NCI-H1436 (cell line): ENCODE data around the gene BSPH1.
"Not testable (repeated sequence)": the region's sequence is repeated elsewhere in the genome, so short reads cannot be mapped to it uniquely, and the experiment has no call there.

Source experiments
- DNase-seq: peaks from one replicate; lab custom pipeline; 2025; lab: John Stamatoyannopoulos, UW

BSPH1 gene

GRCh38 chr19:47992070-47992469 is at the start of gene BSPH1:
TSS of gene BSPH1 (minus strand) at chr19:47992170. CDS start at chr19:47992081, 89 bp downstream.
- DNase-seq = no peak

GRCh38 chr19:48036765-48037164 is 44.8 kb upstream of the BSPH1 start:
- DNase-seq = no peak

GRCh38 chr19:48033604-48034003 is 41.6 kb upstream of the BSPH1 start:
- DNase-seq = no peak

- no peak for DNase-seq
Observed at GRCh38 chr19:48030073-48030472, 38.1 kb upstream of the BSPH1 start.

GRCh38 chr19:48029431-48029830 is 37.5 kb upstream of the BSPH1 start:
- DNase-seq = no peak

- DNase-seq = no peak
Observed at GRCh38 chr19:48025480-48025879, 33.5 kb upstream of the BSPH1 start.

- no peak for DNase-seq
Observed at GRCh38 chr19:48023518-48023917, 31.5 kb upstream of the BSPH1 start.

- no peak for DNase-seq
Observed at GRCh38 chr19:48023011-48023410, 31.0 kb upstream of the BSPH1 start.

GRCh38 chr19:48020686-48021085 is 28.7 kb upstream of the BSPH1 start:
- DNase-seq = no peak

- DNase-seq = no peak
Observed at GRCh38 chr19:48010932-48011758, 19.2 kb upstream of the BSPH1 start.

GRCh38 chr19:48006762-48007161 is 14.8 kb upstream of the BSPH1 start:
- no peak for DNase-seq

- no peak for DNase-seq
Observed at GRCh38 chr19:48004236-48004635, 12.3 kb upstream of the BSPH1 start.

GRCh38 chr19:48000846-48001245 is 8.9 kb upstream of the BSPH1 start:
- no peak for DNase-seq

- DNase-seq = no peak
Observed at GRCh38 chr19:47998800-47999199, 6.8 kb upstream of the BSPH1 start.

- no peak for DNase-seq
Observed at GRCh38 chr19:47996230-47996727, 4.3 kb upstream of the BSPH1 start.

GRCh38 chr19:47994209-47994802 is 2.3 kb upstream of the BSPH1 start, which contains the start of gene ELSPBP1:
TSS of gene ELSPBP1 (plus strand) at chr19:47994632. CDS start at chr19:48008668, 14,036 bp downstream.
- DNase-seq = no peak

- no peak for DNase-seq
Observed at GRCh38 chr19:47991191-47991808, 670 bp downstream of the BSPH1 start.

- DNase-seq = no peak
Observed at GRCh38 chr19:47973529-47973928, 18.4 kb downstream of the BSPH1 start.

- not testable (repeated sequence) for DNase-seq
Observed at GRCh38 chr19:47955936-47956335, 36.0 kb downstream of the BSPH1 start.

- DNase-seq = not testable (repeated sequence)
Observed at GRCh38 chr19:47952132-47952531, 39.8 kb downstream of the BSPH1 start.

GRCh38 chr19:47949852-47950521 is 42.0 kb downstream of the BSPH1 start:
- not testable (repeated sequence) for DNase-seq

- not testable (repeated sequence) for DNase-seq
Observed at GRCh38 chr19:47928581-47928980, 63.4 kb downstream of the BSPH1 start.
